Muscle layer of colon (tissue), 2 donors: ENCODE data around the gene EVI5.

Experiments
- H3K27ac ChIP-seq: one replicate; pipeline ENCODE4 v1.7.0; 2013; ENCODE audit warnings: low read depth, mild to moderate bottlenecking, low read length, moderate library complexity
- H3K27me3 ChIP-seq, 2 donors: one replicate each; pipeline ENCODE4 v1.7.0; 2013; ENCODE audit warnings: low read length in 2 of 2, mild to moderate bottlenecking in 2 of 2; ENCODE audit not compliant: insufficient read depth in 2 of 2, control insufficient read depth in 1 of 2
- H3K36me3 ChIP-seq: one replicate; pipeline ENCODE4 v1.7.0; 2013; ENCODE audit warnings: mild to moderate bottlenecking, low read length; ENCODE audit not compliant: insufficient read depth
- H3K4me1 ChIP-seq: one replicate; pipeline ENCODE4 v1.7.0; 2013; ENCODE audit warnings: mild to moderate bottlenecking, low read length; ENCODE audit not compliant: insufficient read depth
- H3K4me3 ChIP-seq, 2 donors: one replicate each; pipeline ENCODE4 v1.7.0; 2013; ENCODE audit warnings: low read length in 2 of 2, low read depth in 1 of 2, mild to moderate bottlenecking in 1 of 2, moderate library complexity in 1 of 2
- H3K9ac ChIP-seq: one replicate; pipeline ENCODE4 v1.7.0; 2013; ENCODE audit warnings: low read length
- H3K9me3 ChIP-seq: one replicate; pipeline ENCODE4 v1.7.0; 2013; ENCODE audit warnings: mild to moderate bottlenecking, low read length
- donor health status: abdominal sarcoma.
- donor health status: Adenocarcinoma of cecum.

The EVI5 gene

DNA sequence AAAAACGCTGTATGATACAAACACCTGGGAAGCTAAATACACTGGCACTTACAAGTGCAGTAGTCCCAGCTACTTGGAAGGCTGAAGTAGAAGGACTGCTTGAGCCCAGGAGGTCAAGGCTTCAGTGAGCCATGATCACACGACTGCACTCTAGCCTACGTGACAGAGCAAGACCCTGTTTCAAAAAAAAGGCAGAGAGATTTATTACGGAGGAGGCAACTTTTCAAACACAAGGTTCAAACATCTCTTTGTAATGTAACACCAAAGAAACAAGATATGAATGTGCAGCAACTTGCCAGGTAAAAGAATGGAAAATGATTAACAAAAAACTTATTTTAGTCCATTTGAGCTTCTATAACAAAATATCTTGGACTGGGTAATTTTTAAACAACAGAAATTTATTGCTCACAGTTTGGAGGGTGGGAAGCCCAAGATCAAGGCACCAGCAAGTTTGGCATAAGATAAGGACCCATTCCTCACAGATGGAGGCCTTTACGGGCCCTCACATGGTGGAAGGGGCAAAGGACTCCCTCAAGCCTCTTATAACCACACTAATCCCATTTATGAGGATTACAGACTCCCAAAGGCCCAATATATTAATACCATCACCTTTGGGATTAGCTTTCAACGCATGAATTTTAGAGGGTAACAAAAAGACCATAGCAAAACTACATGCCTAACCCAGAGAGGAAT lies 73.3 kb downstream of the EVI5 start:
- no peak overlapping the region for H3K4me3 ChIP-seq
- no peaks in the 10 kb centered on the region for H3K9me3 ChIP-seq
- no peak overlapping the region for H3K27ac ChIP-seq
- H3K36me3 ChIP-seq = no peaks in the 10 kb centered on the region
- H3K27me3 ChIP-seq = no peaks in the 10 kb centered on the region
- no peak overlapping the region for H3K9ac ChIP-seq
- H3K4me1 ChIP-seq = peaks cover 7% of the 10 kb centered on the region

- Histone ChIP-seq H3K4me3 (no peak overlapping the region), H3K36me3 (no peaks in the 10 kb centered on the region), H3K9ac (no peak overlapping the region), H3K9me3 (no peaks in the 10 kb centered on the region), H3K4me1 (peaks cover 7% of the 10 kb centered on the region), H3K27ac (no peak overlapping the region), H3K27me3 (no peaks in the 10 kb centered on the region)
Measured at GRCh38 chr1:92709738-92710137, 75.2 kb downstream of the EVI5 start.

GRCh38 chr1:92708368-92708950 lies 76.4 kb downstream of the EVI5 start:
- H3K9me3 ChIP-seq = no peaks in the 10 kb centered on the region
- H3K4me3 ChIP-seq = no peak overlapping the region
- H3K9ac ChIP-seq = no peak overlapping the region
- H3K27ac ChIP-seq = no peak overlapping the region
- H3K36me3 ChIP-seq = no peaks in the 10 kb centered on the region
- peaks cover 7% of the 10 kb centered on the region for H3K4me1 ChIP-seq
- H3K27me3 ChIP-seq = no peaks in the 10 kb centered on the region

- no peaks in the 10 kb centered on the region for H3K36me3 ChIP-seq
- peaks cover 7% of the 10 kb centered on the region for H3K4me1 ChIP-seq
- H3K9me3 ChIP-seq = no peaks in the 10 kb centered on the region
- H3K27ac ChIP-seq = no peak overlapping the region
- H3K27me3 ChIP-seq = no peaks in the 10 kb centered on the region
- H3K4me3 ChIP-seq = no peak overlapping the region
- no peak overlapping the region for H3K9ac ChIP-seq
Measured at GRCh38 chr1:92707709-92708108, 77.2 kb downstream of the EVI5 start.

DNA sequence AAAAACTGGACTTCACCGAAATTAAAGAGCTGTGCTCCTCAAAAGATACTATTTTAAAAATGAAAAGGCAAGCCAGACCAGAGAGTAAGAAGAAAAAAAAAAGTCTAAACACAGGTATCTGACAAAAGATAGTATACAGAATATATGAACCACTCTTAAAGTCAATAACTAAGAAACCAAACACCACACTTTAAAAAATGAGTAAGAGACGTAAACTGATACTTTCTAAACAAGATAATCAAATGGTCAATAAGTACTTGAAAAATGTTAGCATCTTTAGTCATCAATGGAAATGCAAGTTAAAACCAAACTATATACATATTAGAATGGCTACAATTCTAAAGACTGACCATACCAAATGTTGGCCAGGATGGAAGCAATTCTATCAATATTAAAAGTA lies 77.6 kb downstream of the EVI5 start:
- Histone ChIP-seq H3K36me3 (no peaks in the 10 kb centered on the region), H3K27me3 (no peaks in the 10 kb centered on the region), H3K4me3 (no peak overlapping the region), H3K9ac (no peak overlapping the region), H3K4me1 (peaks cover 7% of the 10 kb centered on the region), H3K27ac (no peak overlapping the region), H3K9me3 (no peaks in the 10 kb centered on the region)

- no peak overlapping the region for H3K4me3 ChIP-seq
- H3K9ac ChIP-seq = no peak overlapping the region
- H3K36me3 ChIP-seq = no peaks in the 10 kb centered on the region
- H3K27me3 ChIP-seq = no peaks in the 10 kb centered on the region
- no peak overlapping the region for H3K27ac ChIP-seq
- no peaks in the 10 kb centered on the region for H3K4me1 ChIP-seq
- no peaks in the 10 kb centered on the region for H3K9me3 ChIP-seq
Measured at GRCh38 chr1:92705446-92705845, 79.5 kb downstream of the EVI5 start.

GRCh38 chr1:92701147-92701546 lies 83.8 kb downstream of the EVI5 start:
- H3K27ac ChIP-seq = no peak overlapping the region
- H3K27me3 ChIP-seq = no peaks in the 10 kb centered on the region
- no peaks in the 10 kb centered on the region for H3K4me1 ChIP-seq
- no peaks in the 10 kb centered on the region for H3K36me3 ChIP-seq
- no peaks in the 10 kb centered on the region for H3K9me3 ChIP-seq
- H3K4me3 ChIP-seq = no peak overlapping the region
- no peak overlapping the region for H3K9ac ChIP-seq

- Histone ChIP-seq H3K27ac (no peak overlapping the region), H3K4me1 (no peaks in the 10 kb centered on the region), H3K27me3 (no peaks in the 10 kb centered on the region), H3K4me3 (no peak overlapping the region), H3K9ac (no peak overlapping the region), H3K9me3 (no peaks in the 10 kb centered on the region), H3K36me3 (peaks cover 3% of the 10 kb centered on the region)
Measured at GRCh38 chr1:92698932-92699331, 86.0 kb downstream of the EVI5 start.

DNA sequence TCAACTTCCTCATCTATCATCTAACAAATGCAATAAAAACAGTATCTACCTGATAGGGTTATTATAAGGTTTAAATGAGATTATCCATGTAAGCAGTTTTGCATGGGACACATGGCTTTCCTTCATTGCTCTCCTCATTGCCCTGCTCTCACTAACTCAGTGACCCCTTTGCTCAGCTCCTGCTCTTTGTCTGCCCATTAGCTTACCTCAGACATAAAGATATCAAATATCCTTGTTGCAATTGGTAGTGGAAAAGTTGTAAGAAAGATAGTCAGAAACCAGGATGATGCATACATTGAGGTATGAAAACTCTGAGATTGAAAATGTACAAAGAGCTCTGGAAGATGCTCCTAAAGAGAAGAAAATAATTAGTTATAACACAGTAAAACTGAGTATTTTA lies 89.8 kb downstream of the EVI5 start:
- Histone ChIP-seq H3K9me3 (no peaks in the 10 kb centered on the region), H3K27me3 (no peaks in the 10 kb centered on the region), H3K4me3 (no peak overlapping the region), H3K36me3 (peaks cover 20% of the 10 kb centered on the region), H3K4me1 (no peaks in the 10 kb centered on the region), H3K27ac (no peak overlapping the region), H3K9ac (no peak overlapping the region)

DNA sequence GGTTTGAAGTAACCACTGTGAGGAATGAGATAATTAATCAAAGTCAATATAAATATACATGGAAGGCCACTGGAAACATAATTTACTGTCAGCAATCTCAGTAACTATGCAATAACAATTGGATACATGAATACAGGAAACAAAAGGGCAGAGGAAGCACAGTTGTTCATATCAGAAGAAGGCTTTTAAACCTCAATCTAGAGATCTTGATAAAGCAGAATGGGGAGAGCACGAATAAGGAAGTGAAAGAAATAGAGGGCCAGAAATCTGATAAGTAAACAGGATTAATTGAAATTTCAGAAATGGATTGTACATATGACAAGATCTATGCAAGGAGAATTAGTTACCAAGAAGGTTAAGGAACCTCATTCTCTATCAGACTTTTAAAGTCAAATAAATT lies 93.0 kb downstream of the EVI5 start:
- Histone ChIP-seq H3K36me3 (peaks cover 20% of the 10 kb centered on the region), H3K4me3 (no peak overlapping the region)

GRCh38 chr1:92690212-92690906 lies 94.5 kb downstream of the EVI5 start:
- Histone ChIP-seq H3K4me3 (no peak overlapping the region), H3K27me3 (no peaks in the 10 kb centered on the region), H3K9ac (no peak overlapping the region), H3K27ac (no peak overlapping the region), H3K9me3 (no peaks in the 10 kb centered on the region), H3K4me1 (no peaks in the 10 kb centered on the region), H3K36me3 (peaks cover 20% of the 10 kb centered on the region)

More for the DNA sequence above, 93.0 kb downstream of the EVI5 start:
- Histone ChIP-seq H3K9ac (no peak overlapping the region), H3K27me3 (no peaks in the 10 kb centered on the region), H3K4me1 (no peaks in the 10 kb centered on the region), H3K27ac (no peak overlapping the region), H3K9me3 (no peaks in the 10 kb centered on the region)
